Muscle layer of duodenum (tissue), 2 donors: ENCODE results near the gene MCUR1.
"Not testable (repeated sequence)": the region's sequence is repeated elsewhere in the genome, so short reads cannot be mapped to it uniquely, and the experiment has no call there.

Experiments used
- H3K27ac ChIP-seq: one replicate; pipeline ENCODE4 v1.7.0; 2013; ENCODE audit warnings: mild to moderate bottlenecking, low read length
- H3K27me3 ChIP-seq: one replicate; pipeline ENCODE4 v1.7.0; 2013; ENCODE audit warnings: low read depth, mild to moderate bottlenecking, control low read depth, low read length
- H3K36me3 ChIP-seq, 2 donors: one replicate each; pipeline ENCODE4 v1.7.0; 2013; ENCODE audit warnings: low read length in 2 of 2, control low read depth in 1 of 2, mild to moderate bottlenecking in 1 of 2; ENCODE audit not compliant: insufficient read depth in 2 of 2, control insufficient read depth in 1 of 2
- H3K4me1 ChIP-seq, 2 donors: one replicate each; pipeline ENCODE4 v1.7.0; 2013; ENCODE audit warnings: low read length in 2 of 2, mild to moderate bottlenecking in 2 of 2, control low read depth in 1 of 2, moderate library complexity in 1 of 2; ENCODE audit not compliant: insufficient read depth in 2 of 2, control insufficient read depth in 1 of 2
- H3K4me3 ChIP-seq, 2 donors: one replicate each; pipeline ENCODE4 v1.7.0; 2013; ENCODE audit warnings: low read length in 2 of 2, low read depth in 1 of 2, mild to moderate bottlenecking in 1 of 2
- H3K9me3 ChIP-seq, 2 donors: one replicate each; pipeline ENCODE4 v1.7.0; 2013; ENCODE audit warnings: low read length in 2 of 2, control low read depth in 1 of 2, mild to moderate bottlenecking in 1 of 2; ENCODE audit not compliant: control insufficient read depth in 1 of 2
- donor health status: healthy.

Gene MCUR1

GRCh38 chr6:13772358-13773030, 41.9 kb downstream of the MCUR1 start:
- not testable (repeated sequence) for H3K27ac ChIP-seq, H3K36me3 ChIP-seq, H3K4me3 ChIP-seq, H3K27me3 ChIP-seq, H3K9me3 ChIP-seq, H3K4me1 ChIP-seq

- Histone ChIP-seq H3K9me3 (no peaks in the 10 kb centered on the region), H3K4me1 (peaks cover 0 to 4% of the 10 kb centered on the region in 2 donors), H3K27me3 (no peaks in the 10 kb centered on the region), H3K27ac (no peak overlapping the region), H3K4me3 (no peak overlapping the region), H3K36me3 (no peaks in the 10 kb centered on the region)
These were observed 44.7 kb downstream of the MCUR1 start for GRCh38 chr6:13769655-13770053.

GRCh38 chr6:13769034-13769654, 45.2 kb downstream of the MCUR1 start:
- Histone ChIP-seq H3K36me3 (no peaks in the 10 kb centered on the region), H3K4me1 (peaks cover 0 to 4% of the 10 kb centered on the region in 2 donors), H3K27me3 (no peaks in the 10 kb centered on the region), H3K4me3 (no peak overlapping the region), H3K9me3 (no peaks in the 10 kb centered on the region), H3K27ac (no peak overlapping the region)

GRCh38 chr6:13767121-13767808, 47.1 kb downstream of the MCUR1 start:
- Histone ChIP-seq H3K4me1 (peaks cover 4 to 8% of the 10 kb centered on the region in 2 donors), H3K4me3 (peak overlapping the region; percentile 60 to 63), H3K27ac (peak overlapping the region; percentile 19), H3K27me3 (no peaks in the 10 kb centered on the region), H3K36me3 (no peaks in the 10 kb centered on the region), H3K9me3 (no peaks in the 10 kb centered on the region)

- Histone ChIP-seq H3K27ac (no peak overlapping the region), H3K27me3 (no peaks in the 10 kb centered on the region), H3K9me3 (no peaks in the 10 kb centered on the region), H3K36me3 (no peaks in the 10 kb centered on the region), H3K4me3 (no peak overlapping the region), H3K4me1 (peaks cover 7 to 9% of the 10 kb centered on the region in 2 donors)
These were observed 48.1 kb downstream of the MCUR1 start for GRCh38 chr6:13766201-13766634.

GRCh38 chr6:13765570-13765969, 48.8 kb downstream of the MCUR1 start:
- no peak overlapping the region for H3K27ac ChIP-seq
- no peak overlapping the region for H3K4me3 ChIP-seq
- H3K27me3 ChIP-seq: no peaks in the 10 kb centered on the region
- H3K4me1 ChIP-seq: peaks cover 12 to 13% of the 10 kb centered on the region in 2 donors
- no peaks in the 10 kb centered on the region for H3K36me3 ChIP-seq
- no peaks in the 10 kb centered on the region for H3K9me3 ChIP-seq

- peaks cover 12 to 13% of the 10 kb centered on the region in 2 donors for H3K4me1 ChIP-seq
- H3K4me3 ChIP-seq: no peak overlapping the region
- H3K27ac ChIP-seq: no peak overlapping the region
- H3K27me3 ChIP-seq: no peaks in the 10 kb centered on the region
- no peaks in the 10 kb centered on the region for H3K9me3 ChIP-seq
- no peaks in the 10 kb centered on the region for H3K36me3 ChIP-seq
These were observed 49.4 kb downstream of the MCUR1 start for GRCh38 chr6:13764996-13765395.

- H3K4me1 ChIP-seq: peaks cover 12 to 13% of the 10 kb centered on the region in 2 donors
- H3K4me3 ChIP-seq: no peak overlapping the region
- no peak overlapping the region for H3K27ac ChIP-seq
- no peaks in the 10 kb centered on the region for H3K36me3 ChIP-seq
- H3K9me3 ChIP-seq: no peaks in the 10 kb centered on the region
- no peaks in the 10 kb centered on the region for H3K27me3 ChIP-seq
These were observed 50.5 kb downstream of the MCUR1 start for GRCh38 chr6:13763740-13764381.

- no peak overlapping the region for H3K4me3 ChIP-seq
- H3K36me3 ChIP-seq: no peaks in the 10 kb centered on the region
- H3K4me1 ChIP-seq: peaks cover 12 to 13% of the 10 kb centered on the region in 2 donors
- no peaks in the 10 kb centered on the region for H3K27me3 ChIP-seq
- H3K27ac ChIP-seq: peak overlapping the region; percentile 24
- no peaks in the 10 kb centered on the region for H3K9me3 ChIP-seq
These were observed 51.5 kb downstream of the MCUR1 start for GRCh38 chr6:13762611-13763441.

- Histone ChIP-seq H3K27me3 (no peaks in the 10 kb centered on the region), H3K27ac (peak overlapping the region; percentile 56), H3K4me1 (peaks cover 12 to 13% of the 10 kb centered on the region in 2 donors), H3K4me3 (no peak overlapping the region), H3K9me3 (no peaks in the 10 kb centered on the region), H3K36me3 (no peaks in the 10 kb centered on the region)
These were observed 52.9 kb downstream of the MCUR1 start for GRCh38 chr6:13761361-13762036.
